GM21528 (cell line): ENCODE data around the gene INSR.
A peak's percentile ranks its signal among the peaks of the same experiment; 100 is the strongest.
"Not testable (repeated sequence)": the region's sequence is repeated elsewhere in the genome, so short reads cannot be mapped to it uniquely, and the experiment has no call there.

ENCODE experiments used
- ATAC-seq: cut with Tn5 transposase; IDR thresholded peaks from one replicate; pipeline ENCODE4 v1.9.1; 2021; ENCODE audit warnings: mild to moderate bottlenecking, moderate library complexity; ENCODE audit not compliant: unreplicated experiment, low FRiP score

Gene INSR

DNA sequence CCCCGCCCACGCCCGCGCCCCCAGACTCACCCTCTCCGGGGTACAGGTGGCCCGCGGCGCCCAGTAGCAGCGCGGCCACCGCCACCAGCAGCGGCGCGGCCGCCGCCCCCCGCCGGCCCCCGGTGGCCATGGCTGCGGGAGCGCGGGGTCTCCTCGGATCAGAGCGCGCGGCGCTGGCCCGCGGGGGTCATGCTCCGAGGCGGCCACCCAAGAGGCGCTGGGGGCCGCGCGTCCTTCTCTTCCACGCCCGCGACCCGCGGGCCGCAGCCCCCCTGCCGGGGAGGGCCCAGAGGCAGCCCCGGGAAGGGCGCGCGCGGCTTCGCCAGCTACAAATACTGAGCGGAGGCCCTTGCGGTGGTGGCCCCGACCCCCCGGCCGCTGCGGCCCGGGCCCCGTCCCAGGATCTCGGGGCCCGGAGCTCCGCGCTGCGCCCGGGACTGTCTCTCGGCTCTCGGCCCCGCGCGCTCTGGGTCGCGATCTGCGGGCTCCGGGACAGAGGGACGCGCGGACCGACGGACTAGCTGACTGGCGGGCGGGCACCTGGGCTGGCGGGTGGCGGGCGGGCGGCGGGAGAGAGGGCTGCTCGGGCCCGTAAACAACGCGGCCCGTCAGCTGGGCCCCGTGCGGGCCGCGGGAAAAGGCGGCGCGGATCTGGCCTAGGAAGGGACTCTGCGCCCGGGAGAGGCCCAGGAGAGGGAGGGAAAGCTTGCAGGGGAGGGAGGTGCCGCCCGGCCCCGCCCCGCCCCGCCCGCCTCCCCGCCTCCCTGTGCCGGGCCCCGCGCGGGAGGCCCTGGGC lies at the start of gene INSR:
TSS of gene INSR (minus strand) at position 653 of the 796 bp plus-strand sequence. CDS start at position 130, 523 bp downstream.
- peak; percentile 69 for ATAC-seq

DNA sequence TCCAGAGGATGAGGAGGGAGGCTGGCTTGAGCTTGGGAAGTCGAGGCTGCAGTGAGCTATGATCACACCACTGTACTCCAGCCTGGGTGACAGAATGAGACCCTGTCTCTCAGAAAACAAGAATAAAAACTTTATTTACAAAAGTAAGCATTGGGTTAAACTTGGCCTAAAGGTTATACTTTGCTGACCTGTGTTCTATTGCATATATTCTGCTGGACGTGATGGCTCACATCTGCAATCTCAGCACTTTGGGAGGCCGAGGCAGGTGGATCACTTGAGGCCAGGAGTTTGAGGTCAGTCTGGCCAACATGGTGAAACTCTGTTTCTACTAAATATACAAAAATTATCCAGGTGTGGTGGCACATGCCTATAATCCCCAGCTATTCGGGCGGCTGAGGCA lies 47.9 kb upstream of the INSR start:
- no peak for ATAC-seq

DNA sequence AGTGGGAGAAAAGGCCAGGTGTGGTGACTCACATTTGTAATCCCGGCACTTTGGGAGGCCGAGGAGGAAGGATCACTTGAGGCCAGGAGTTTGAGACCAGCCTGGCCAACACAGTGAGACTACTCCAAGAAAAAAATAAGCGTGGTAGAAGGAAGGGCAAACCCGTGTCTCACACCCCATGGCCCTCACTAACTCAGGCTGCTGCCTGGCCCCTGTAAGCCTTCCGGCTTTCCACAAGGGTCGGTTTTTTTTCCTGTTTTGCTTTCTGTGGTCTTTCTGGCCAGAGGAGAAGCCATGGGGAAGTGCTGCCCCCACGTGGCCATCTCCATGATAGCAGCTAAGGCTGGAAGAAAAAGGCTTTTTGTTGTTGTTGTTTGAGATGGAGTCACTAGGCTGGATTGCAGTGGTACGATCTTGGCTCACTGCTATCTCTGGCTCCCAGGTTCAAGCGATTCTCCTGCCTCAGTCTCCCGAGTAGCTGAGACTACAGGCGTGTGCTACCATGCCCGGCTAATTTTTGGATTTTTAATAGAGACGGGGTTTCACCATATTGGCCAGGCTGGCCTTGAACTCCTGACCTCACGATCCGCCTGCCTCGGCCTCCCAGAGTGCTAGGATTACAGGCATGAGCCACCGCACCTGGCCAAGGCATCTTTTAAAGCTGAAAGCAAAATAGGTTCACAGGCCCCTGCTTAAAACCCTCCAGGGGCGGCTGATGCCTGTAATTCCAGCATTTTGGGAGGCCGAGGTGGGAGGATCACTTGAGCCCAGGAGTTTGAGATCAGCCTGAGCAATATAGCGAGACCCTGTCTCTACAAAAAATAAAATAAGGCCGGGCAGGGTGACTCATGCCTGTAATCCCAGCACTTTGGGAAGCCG lies 47.0 kb upstream of the INSR start:
- ATAC-seq, result no peak

DNA sequence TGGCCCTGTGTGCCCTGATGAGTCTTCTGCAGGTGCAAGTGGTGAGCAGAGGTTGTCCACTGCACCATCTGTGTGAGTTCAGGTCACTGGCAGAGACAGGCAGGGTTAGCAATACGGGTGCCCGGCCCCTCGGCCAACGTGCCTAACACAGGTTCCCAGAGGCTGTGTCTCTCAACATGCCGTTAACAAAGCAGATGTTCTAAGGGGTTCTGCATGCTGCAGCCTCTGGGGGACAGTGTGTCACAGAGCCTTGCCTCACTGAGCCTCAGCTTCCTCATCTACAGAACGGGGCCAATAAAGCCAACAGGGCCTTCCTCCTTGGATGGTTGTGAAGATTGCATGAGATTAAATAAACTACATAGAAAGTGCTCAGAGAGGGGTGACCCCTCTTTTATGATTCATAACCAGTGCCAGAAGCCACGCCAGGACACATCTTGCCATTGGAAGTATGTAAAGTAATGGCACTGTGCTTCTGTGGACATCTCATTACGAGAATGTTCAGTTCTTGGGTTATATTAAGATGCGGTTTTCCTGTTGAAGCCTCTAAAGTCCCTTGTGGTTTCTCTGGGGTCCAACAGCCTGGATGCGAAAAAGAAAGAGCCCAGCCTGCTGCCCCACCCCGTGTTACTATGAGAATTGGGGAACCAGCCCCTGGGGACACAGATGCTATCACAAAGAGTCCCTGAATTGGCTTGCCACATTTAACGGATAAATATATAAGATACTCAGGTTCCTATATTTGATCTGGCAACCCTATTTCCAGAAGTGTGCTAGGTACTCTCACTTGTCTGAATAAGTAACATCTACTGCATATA lies 43.4 kb upstream of the INSR start:
- ATAC-seq, result peak; percentile 68

DNA sequence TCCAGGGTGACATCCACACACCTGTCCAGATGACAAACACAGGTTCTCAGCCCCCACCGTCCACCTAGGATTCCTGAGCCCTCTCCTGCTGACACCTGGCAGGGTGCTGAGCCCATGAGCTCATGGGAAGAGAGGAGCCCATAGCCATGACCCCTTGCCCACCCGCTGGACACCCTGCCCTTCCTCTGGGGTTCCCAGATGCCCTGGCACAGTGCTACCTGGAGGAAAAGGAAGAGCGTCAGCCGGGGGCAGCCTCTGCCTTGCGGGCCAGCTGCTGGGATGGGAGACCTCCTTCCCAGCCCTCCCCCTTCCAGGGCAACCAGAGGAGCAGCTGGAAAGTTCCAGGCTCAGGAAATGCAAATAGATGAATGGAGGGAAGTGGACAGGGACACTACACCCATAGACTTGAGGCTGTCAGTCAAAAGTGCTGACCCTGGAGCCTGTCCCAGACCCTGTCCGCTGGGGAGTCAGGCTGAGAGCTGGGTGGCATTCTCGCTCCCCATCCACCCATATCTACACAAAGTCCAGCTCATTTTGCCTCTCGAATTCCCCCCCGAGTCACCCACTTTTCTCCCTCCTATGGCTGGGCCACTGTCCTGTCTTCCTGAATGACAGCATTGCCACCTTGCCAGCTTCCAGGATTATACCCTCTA lies 42.2 kb upstream of the INSR start:
- ATAC-seq, result no peak

DNA sequence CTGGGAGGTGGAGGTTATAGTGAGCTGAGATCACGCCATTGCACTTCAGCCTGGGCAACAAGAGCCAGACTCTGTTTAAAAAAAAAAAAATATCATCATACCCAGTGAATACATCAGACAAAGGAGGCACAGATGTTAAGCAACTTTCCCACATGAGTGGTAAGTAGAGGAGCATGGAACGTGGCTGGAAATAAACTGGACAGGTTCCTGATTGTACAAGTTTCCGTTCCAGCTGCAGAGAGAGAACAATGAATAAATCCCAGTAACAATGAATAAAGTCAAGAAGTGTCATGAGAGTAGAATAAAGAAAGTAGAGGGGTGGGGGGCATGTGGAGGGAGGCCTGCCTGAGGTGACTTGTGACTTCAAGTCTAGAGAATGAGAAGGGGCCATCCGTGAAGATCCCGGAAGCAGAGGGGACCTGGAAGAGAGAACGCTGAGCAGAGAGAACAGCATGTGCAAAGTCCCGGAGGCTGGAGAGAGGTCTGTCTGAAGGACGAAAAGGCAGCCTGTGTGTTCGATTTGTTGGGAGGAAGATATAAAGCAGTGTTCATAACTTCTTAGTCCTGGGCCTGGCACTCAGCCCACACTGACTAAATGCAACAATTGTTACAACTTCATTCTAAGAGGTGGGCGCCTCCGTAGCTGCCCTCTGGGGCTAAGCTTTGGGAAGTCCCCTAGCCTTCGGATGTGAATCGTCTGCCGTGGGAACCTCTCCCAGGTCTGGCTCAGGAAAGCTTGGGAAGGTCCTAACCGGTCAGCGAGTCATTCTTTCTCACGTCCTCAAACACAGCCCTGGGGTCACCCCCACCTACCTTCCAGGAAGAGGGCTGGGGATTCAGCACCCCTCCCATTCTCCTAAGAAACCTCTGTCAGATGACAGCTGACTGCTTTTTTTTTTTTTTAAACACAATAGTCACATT lies 39.2 kb upstream of the INSR start:
- no peak for ATAC-seq

DNA sequence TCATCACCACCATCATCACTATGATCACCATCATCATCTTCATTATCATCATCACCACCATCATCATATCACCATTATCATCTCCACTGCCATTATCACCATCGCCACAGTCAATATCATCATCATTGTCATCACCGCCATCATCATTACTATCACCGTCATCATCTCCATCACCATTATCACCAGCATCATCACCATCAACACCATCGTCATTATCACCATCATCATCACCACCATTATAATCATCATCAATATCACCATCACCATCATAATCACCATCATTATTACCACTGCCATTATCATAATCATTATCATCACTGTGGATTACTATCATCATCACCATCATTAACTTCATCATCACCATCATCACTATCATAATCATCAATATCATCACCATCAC lies 37.2 kb upstream of the INSR start:
- ATAC-seq, result no peak

DNA sequence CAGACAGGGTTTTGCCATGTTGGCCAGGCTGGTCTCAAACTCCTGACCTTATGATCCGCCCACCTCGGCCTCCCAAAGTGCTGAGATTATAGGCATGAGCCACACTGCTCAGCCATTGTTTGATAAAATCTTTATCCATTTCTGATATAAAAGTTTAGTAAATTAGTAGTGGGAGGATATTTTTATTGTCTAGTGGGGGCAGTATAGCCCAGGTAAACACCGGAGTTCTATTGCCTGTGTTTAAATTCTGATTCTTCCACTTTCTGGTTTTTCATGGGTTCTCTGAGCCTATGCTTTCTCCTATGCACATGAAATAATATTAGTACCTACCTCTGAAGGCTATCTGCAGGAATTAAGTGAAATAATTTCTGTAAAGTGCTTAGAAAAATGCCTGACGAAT lies 34.4 kb upstream of the INSR start:
- ATAC-seq, result no peak

DNA sequence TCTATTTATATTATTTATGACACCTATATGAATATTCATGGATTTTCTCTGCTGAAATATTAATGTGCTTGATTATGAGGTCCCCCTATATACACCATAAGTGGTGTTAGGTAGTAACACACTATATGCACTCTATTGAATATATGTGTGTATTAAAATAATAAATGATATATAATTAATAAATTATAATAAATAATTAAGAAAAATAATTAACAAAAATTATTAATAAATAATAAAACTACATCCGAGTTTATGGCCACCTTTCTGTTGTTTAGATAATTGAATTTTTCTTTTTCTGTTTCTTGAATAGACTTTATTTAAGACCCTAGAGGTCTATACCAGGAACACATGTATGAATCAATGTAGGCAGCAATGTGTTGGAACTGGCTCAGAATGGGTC lies 33.6 kb upstream of the INSR start:
- ATAC-seq, result no peak

DNA sequence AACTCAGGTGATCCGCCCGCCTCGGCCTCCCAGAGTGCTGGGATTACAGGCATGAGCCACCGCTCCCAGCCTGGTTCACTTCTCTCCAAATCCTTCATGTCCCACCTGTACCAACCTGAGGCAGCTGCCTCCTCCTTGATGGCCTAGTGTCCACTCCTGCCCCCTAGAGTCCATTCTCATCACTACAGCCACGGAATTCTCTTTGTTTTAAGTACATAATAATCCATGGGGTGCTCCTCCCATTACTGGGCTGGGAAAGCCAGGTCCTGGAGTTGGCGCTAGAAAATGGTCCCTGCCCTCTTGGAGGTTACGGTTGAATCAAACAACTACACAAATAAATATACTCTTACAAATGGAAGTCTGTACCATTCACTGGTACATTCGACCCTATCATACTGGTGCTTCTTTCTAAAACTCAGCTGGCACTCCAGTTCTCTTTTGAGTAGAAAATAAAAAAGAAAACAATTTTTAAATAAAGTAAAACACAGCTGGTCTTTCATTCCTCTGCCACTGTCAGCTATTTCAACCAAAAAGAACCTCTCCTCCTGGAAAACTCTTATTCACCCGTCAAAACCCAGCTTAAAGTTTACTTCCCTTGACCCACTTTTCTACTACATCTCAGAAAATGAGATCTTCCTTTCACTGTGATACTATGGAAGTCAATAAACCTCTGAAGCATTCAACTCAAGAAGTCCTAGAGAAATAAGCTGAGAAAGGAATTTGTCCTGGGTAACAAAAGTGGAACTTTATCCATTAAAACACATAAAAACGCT lies 32.1 kb upstream of the INSR start:
- no peak for ATAC-seq

DNA sequence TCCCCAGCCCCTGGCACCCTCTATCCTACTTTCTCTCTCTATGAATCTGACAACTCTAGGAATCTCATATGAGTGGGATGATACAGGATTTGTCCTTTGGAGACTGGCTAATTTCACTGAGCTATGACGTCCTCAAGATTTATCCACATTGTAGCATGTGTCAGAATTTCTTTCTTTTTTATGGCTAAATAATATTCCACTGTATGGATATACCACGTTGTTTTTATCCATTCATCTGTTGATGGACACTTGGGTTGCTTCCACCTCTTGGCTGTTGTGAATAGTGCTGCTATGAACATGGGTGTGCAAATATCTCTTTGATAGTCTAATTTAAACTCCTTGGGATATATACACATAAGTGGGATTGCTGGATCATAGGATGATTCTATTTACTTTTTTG lies 24.0 kb upstream of the INSR start:
- no peak for ATAC-seq

DNA sequence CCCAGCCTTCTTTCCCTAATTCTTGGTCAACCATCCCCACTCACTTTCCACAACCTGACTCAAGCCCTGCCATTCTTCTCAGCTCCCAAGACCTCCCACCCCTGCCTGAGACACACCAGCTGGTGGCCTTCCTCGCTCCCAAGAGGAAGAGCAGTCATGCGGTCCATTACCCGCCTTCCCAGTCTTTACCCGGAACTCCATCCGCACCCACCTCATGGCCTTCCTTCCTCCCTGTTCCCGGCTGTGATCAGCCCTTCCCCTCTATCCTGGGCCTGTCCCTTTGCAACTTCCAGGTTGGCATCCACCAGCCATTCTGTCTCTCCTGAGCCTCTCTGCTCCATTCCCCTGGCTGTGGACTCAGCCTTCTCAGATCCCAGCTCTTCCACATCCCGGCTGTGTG lies 18.6 kb upstream of the INSR start:
- no peak for ATAC-seq

DNA sequence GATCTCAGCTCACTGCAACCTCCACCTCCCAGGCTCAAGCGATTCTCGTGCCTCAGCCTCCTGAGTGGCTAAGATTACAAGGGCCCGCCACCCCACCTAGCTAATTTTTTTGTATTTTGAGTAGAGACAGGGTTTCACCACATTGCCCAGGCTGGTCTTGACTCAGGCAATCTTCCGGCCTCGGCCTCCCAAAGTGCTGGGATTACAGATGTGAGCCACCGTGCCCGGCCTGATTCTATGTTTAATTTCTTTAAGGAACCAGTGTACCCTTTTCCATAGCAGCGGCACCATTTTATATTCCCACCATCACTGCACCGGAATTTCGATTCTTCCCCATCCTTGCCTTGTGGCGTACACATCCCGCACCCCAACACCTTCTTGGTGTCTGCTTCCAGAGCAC lies 17.7 kb upstream of the INSR start:
- ATAC-seq, result no peak

DNA sequence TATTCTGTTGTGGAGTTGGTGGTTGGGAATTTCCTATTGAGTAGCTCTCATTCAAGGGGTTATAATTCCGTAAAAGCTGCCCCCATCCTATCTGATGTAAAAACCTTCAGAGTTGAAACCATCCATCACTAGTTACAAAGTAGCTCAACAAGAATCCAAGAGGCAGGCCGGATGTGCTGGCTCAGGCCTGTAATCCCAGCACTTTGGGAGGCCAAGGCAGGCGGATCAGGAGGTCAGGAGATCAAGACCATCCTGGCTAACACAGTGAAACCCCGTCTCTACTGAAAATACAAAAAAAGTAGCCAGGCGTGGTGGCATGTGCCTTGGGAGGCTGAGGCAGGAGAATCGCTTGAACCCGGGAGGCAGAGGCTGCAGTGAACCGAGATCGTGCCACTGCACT lies 14.1 kb upstream of the INSR start:
- ATAC-seq, result not testable (repeated sequence)

DNA sequence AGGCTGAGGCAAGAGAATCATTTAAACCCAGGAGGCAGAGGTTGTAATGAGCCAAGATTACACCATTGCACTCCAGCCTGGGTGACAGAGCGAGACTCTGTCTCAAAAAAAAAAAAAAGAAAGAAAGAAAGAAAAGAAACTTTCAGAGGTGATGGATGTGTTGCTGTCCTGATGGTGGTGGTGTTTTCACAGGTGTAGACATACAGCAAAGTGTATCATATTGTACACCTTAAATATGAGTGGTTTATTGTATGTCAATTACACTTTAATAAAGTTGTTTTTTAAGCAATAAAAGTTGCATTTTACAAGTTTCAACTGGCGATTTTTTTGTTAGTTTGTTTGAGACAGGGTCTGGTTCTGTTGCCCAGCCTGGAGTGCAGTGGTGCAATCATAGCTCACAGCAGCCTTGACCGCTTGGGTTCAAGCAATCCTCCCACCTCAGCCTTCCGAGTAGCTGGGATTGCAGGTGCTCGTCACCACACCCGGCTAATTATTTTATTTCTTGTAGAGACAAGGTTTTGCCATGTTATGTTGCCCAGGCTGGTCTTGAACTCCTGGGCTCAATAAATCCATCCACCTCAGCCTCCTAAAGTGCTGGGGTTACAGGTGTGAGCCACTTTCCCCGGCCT lies 13.5 kb upstream of the INSR start:
- no peak for ATAC-seq

DNA sequence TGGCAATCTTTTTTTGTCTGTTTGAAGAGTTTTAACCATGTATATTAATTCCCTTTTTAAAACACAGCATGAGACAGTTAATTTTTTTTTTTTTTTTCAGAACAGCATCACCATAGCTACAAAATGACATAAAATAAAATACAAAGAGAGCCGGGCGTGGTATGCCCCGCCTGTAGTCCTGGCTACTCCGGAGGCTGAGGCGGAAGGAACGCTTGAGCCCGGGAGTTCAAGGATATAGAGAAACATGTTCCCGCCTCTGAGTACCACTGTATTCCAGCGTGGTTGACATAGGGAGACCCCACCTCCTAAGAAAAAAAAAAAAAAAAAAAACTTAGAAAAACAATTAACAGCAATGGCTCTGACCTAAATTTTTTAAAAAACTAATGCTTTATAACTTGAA lies 10.0 kb upstream of the INSR start:
- ATAC-seq, result no peak

DNA sequence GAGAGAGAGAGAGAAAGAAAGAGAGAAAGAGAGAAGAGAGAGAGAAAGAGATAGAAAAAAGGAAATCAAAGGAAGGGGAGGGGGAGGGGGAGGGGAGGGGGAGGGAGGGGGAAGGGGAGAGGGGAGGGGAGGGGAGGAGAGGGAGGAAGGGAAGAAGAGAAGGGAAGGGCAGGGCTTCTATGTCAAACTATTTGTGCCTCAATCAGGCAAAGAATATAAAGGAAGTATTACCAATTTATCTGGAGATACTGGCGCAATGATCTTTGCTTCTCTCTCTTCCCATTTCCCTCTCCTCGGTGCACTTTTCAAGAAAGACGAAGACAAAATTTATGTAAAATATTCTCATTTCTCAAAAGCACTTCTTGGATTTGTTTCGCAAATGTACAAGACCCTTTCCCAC lies 9.3 kb upstream of the INSR start:
- no peak for ATAC-seq

DNA sequence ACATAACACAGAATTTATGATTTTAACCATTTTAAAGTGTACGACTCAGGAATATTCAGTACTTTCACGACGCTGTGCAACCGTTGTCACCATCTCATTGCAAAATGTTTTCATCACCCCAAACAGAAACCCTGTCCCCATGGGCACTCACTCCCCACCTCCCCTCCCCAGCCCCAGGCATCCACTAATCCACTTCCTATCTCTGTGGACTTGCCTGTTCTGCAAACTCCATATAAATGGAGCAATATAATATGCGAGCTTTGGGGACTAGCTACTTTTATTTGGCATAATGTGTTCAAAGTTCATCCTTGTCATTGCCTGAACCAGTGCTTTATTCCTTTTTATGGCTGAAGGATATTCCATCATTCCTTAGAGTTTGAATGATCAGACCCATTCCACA lies 7.3 kb upstream of the INSR start:
- ATAC-seq, result no peak
